Measurements from ENCODE around the gene L3MBTL2. TPM values are rescaled to one million over a fixed set of nuclear protein-coding genes. Genes with fewer than 3 reads are reported as not detected.

Gene L3MBTL2
- polyA plus RNA-seq, 3 donors = 13.6 to 15.2 (median 14.0) TPM

DNA sequence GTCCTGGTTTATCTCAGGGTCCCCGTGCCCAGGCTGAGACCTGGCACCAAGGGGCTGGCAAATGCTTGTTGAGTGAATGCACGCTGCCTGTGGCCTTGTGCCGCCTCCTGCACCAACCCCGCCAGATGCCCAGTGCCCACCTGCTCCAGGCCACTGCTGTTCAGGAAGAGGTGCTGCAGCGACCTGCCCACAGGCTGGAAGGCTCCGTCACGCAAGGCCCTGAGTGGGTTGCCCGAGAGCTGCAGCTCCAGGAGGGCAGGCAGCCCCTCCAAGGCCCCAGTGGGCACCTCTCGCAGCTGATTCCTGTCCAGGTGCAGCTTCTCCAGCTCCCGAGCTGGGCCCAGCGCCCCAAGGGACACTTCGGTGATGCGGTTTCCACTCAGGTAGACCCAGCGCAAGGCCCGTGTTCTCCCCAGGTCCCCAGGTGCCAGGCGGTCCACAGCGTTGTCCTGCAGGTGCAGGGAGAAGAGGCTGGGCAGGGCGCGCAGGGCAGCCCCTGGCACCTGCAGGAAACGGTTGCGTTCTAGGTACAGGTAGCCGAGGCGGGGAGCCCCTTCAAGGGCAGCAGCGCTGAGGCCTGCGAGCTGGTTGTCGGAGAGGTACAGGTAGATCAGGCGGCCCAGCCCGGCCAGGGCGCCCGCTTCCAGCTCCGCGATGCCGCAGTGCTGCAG, 32.1 kb downstream of the L3MBTL2 start:
- Histone ChIP-seq H3K4me3 (replicated peaks in 1 of 3; ENCODE audit: low read depth in 2 of 3, low read length in 3 of 3) (peak overlapping the region; percentile 9 to 67 (median 13)), H3K79me2 (ENCODE audit: insufficient read depth, low read length) (no peaks in the 10 kb centered on the region), H3K4me2 (replicated peaks; ENCODE audit: extremely low read depth, low read length, poor library complexity, severe bottlenecking) (peak overlapping the region; percentile 78), H3K27ac (ENCODE audit: low read depth in 1 of 2, low read length in 2 of 2) (no peak overlapping the region), H4K20me1 (ENCODE audit: insufficient read depth, low read length) (no peaks in the 10 kb centered on the region), H3K36me3 (replicated peaks in 1 of 2; ENCODE audit: control insufficient read depth in 1 of 2, insufficient read depth in 2 of 2, low read length in 2 of 2) (no peaks in the 10 kb centered on the region), H3K9me3 (replicated peaks in 1 of 2; ENCODE audit: control insufficient read depth in 1 of 2, insufficient read depth in 1 of 2, low read length in 2 of 2) (no peaks in the 10 kb centered on the region), H3K4me1 (ENCODE audit: control insufficient read depth in 1 of 2, insufficient read depth in 2 of 2, low read length in 2 of 2) (peaks cover 6 to 14% of the 10 kb centered on the region in 2 donors), H2AFZ (ENCODE audit: insufficient read depth, low read depth, low read length, poor library complexity, severe bottlenecking) (peak overlapping the region; percentile 84), H3K27me3 (ENCODE audit: control insufficient read depth in 2 of 2, insufficient read depth in 2 of 2, low read length in 2 of 2) (no peaks in the 10 kb centered on the region), H3K9ac (ENCODE audit: insufficient read depth, low read length, poor library complexity, severe bottlenecking) (no peak overlapping the region)
- WGBS (ENCODE audit: insufficient coverage) = 44% methylated on average over 33 of the region's 33 CpGs
- Mint-ChIP-seq H3K9me3 (peaks cover 0 to 3% (median 0%) of the 10 kb centered on the region in 7 donors), H3K4me3 (peak overlapping the region; percentile 69 to 75), H3K36me3 (no peaks in the 10 kb centered on the region), H3K27me3 (ENCODE audit: low read depth in 3 of 3) (peaks cover 2 to 10% (median 6%) of the 10 kb centered on the region in 3 donors), H3K27ac (no peak overlapping the region), H3K4me1 (peaks cover 3% of the 10 kb centered on the region)
- TF ChIP-seq, protein P1, sequence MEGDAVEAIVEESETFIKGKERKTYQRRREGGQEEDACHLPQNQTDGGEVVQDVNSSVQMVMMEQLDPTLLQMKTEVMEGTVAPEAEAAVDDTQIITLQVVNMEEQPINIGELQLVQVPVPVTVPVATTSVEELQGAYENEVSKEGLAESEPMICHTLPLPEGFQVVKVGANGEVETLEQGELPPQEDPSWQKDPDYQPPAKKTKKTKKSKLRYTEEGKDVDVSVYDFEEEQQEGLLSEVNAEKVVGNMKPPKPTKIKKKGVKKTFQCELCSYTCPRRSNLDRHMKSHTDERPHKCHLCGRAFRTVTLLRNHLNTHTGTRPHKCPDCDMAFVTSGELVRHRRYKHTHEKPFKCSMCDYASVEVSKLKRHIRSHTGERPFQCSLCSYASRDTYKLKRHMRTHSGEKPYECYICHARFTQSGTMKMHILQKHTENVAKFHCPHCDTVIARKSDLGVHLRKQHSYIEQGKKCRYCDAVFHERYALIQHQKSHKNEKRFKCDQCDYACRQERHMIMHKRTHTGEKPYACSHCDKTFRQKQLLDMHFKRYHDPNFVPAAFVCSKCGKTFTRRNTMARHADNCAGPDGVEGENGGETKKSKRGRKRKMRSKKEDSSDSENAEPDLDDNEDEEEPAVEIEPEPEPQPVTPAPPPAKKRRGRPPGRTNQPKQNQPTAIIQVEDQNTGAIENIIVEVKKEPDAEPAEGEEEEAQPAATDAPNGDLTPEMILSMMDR (IDR thresholded peaks at IDR 0.05) = peak; percentile 80
- no peak for DNase-seq
- intact Hi-C loops (cut with micrococcal nuclease) = loop anchor here in 1 of 2 donors (10.0 kb wide), 1 partner anchor 312 kb away; no protein-coding TSS in a partner anchor

DNA sequence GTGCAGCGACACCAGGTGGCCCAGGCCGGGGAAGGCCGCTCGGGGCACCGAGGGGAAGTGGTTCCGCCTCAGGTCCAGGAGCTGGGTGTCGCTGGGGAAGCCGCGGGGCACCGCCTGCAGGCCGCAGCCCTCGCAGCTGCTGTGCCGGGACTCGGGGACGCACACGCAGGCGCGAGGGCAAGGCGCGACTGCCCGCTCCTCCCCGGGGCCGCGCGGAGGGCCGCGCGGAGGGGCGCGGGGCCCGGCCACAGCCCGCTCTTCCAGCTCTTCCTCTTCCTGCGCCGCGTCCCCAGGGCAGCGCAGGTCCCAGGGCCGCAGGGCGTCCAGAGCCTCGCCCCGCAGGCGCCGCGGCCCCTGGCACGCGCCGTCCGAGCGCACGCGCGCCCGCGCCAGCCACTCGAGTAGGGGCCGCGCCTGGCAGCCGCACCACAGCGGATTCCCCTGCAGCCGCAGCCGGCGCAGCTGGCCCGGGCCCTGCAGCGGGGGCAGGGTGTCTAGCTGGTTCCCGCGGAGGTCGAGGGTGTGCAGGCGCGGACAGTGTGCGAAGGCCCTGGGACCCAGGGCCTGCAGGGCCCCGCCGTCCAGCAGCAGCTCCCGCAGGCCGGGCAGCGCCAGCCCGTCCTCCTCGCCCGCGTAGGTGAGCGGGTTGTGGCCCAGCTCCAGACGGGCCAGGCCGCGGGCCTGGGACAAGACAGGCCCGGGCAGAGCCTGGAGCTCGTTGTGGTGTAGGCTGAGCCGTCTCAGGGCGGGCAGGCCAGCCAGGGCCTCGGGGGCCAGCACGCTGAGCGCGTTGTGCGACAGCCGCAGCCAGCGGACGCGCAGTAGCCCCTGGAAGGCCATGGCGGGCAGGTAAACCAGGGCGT, 32.8 kb downstream of the L3MBTL2 start:
- 25% methylated on average over 96 of the region's 97 CpGs for WGBS (ENCODE audit: insufficient coverage)

More for the DNA sequence above, 32.8 kb downstream of the L3MBTL2 start:
- Mint-ChIP-seq H3K27ac (no peak overlapping the region), H3K9me3 (peaks cover 0 to 3% (median 0%) of the 10 kb centered on the region in 7 donors), H3K4me1 (peaks cover 3% of the 10 kb centered on the region), H3K27me3 (ENCODE audit: low read depth in 3 of 3) (peaks cover 2 to 10% (median 6%) of the 10 kb centered on the region in 3 donors), H3K36me3 (peaks cover 0 to 4% of the 10 kb centered on the region in 2 donors), H3K4me3 (peak overlapping the region; percentile 69 to 75)
- Histone ChIP-seq H3K4me3 (replicated peaks in 1 of 3; ENCODE audit: low read depth in 2 of 3, low read length in 3 of 3) (peak overlapping the region; percentile 9 to 67 (median 13)), H4K20me1 (ENCODE audit: insufficient read depth, low read length) (no peaks in the 10 kb centered on the region), H3K79me2 (ENCODE audit: insufficient read depth, low read length) (no peaks in the 10 kb centered on the region), H3K27ac (ENCODE audit: low read depth in 1 of 2, low read length in 2 of 2) (no peak overlapping the region), H2AFZ (ENCODE audit: insufficient read depth, low read depth, low read length, poor library complexity, severe bottlenecking) (peak overlapping the region; percentile 84), H3K9ac (ENCODE audit: insufficient read depth, low read length, poor library complexity, severe bottlenecking) (peak overlapping the region; percentile 51), H3K4me2 (replicated peaks; ENCODE audit: extremely low read depth, low read length, poor library complexity, severe bottlenecking) (peak overlapping the region; percentile 78), H3K27me3 (ENCODE audit: control insufficient read depth in 2 of 2, insufficient read depth in 2 of 2, low read length in 2 of 2) (no peaks in the 10 kb centered on the region), H3K36me3 (replicated peaks in 1 of 2; ENCODE audit: control insufficient read depth in 1 of 2, insufficient read depth in 2 of 2, low read length in 2 of 2) (no peaks in the 10 kb centered on the region), H3K4me1 (ENCODE audit: control insufficient read depth in 1 of 2, insufficient read depth in 2 of 2, low read length in 2 of 2) (peaks cover 6 to 14% of the 10 kb centered on the region in 2 donors), H3K9me3 (replicated peaks in 1 of 2; ENCODE audit: control insufficient read depth in 1 of 2, insufficient read depth in 1 of 2, low read length in 2 of 2) (no peaks in the 10 kb centered on the region)
- TF ChIP-seq, protein P1 (IDR thresholded peaks at IDR 0.05) = peak; percentile 2
- DNase-seq = peak; percentile 67 to 78 (median 68)
- intact Hi-C loops (cut with micrococcal nuclease) = loop anchor here in 1 of 2 donors (10.0 kb wide), 1 partner anchor 313 kb away; no protein-coding TSS in a partner anchor

All from CD14-positive monocyte (primary cell).